GM12891 (cell line): Measurements from ENCODE around the gene LIPC.

ENCODE experiments used
- PAX5 ChIP-seq: IDR thresholded peaks from 2 replicates; pipeline ENCODE4 v1.6.1; 2011; ENCODE audit warnings: low read length, moderate library complexity, mild to moderate bottlenecking; ENCODE audit not compliant: insufficient read depth, severe bottlenecking
- POLR2A ChIP-seq: IDR thresholded peaks from 2 replicates; pipeline ENCODE4 v1.6.1; 2011; ENCODE audit warnings: low read depth, low read length, control low read depth
- POLR2AphosphoS5 ChIP-seq: IDR thresholded peaks from 2 replicates; pipeline ENCODE4 v1.6.1; 2011; ENCODE audit warnings: low read depth, low read length, control low read depth
- POU2F2 ChIP-seq: IDR thresholded peaks from 2 replicates; pipeline ENCODE4 v1.6.1; 2011; ENCODE audit warnings: low read depth, mild to moderate bottlenecking, control low read depth, low read length, moderate library complexity
- SPI1 ChIP-seq: IDR thresholded peaks from 2 replicates; pipeline ENCODE4 v1.6.1; 2011; ENCODE audit warnings: low read depth, low read length, control low read depth
- TAF1 ChIP-seq: IDR thresholded peaks from 2 replicates; pipeline ENCODE4 v1.6.1; 2011; ENCODE audit warnings: low read depth, low read length, control low read depth

DNA sequence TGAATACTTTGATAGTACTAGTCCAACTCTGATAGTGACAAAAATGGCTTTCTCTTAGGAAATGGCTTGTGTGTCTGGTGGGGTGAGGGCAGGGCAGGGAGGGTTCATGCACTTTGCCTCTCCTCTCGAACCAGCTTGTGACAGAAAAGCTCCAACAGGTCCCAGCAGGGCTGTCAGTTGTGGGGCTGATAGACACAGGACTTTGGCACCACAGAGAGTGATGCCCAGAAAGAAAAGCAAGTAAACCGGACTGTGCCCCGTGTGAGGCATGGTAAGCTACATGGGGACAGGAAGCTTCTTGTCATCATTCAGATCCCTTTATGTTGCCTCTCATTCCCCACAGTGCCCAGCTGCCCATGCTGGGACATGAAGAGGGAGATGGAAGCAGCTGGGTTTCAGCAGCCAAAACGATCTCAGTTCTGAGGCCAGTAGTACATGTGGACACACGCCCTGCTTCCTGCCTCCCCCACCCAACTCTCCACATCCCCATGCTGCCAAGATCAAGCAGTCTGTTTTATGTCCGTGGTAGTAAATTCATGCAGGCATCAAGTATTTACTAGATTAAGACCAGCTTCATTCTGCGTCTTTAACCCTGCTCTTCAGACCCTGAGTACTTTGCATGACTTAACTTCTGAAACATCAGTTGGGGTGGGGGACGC is 29.7 kb upstream of the LIPC start:
- TF ChIP-seq POLR2A (no peak), POLR2AphosphoS5 (no peak), TAF1 (no peak), POU2F2 (no peak), PAX5 (no peak), SPI1 (no peak)
